Activated gamma-delta T cell treated with Interleukin-2 at 50 U/mL for 16 hours (primary cell): ENCODE measurements around the gene MYO6.
"Not testable (repeated sequence)": the region's sequence is repeated elsewhere in the genome, so short reads cannot be mapped to it uniquely, and the experiment has no call there.

Source experiments
- DNase-seq: peaks from one replicate; pipeline ENCODE4 v3.0.0-alpha.2; 2020

Gene MYO6

DNA sequence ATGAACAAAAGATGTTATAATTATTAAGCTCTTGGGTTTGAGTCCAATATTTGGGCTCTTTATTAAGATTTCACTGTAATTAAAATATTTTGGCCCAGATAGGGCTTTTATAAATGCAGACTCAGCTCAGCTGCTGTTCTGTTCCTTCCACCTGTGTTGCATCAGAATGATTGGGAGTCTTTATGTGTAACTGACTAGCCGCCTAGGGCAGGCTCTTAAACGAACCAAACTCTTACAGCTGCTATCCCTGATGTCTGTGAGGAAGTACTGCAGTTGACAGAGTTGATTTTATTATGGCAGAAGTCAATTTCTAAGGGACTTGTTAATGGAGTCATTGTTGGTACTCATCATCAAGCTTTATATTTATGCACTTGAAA is 144.7 kb downstream of the MYO6 start:
- no peak for DNase-seq

DNA sequence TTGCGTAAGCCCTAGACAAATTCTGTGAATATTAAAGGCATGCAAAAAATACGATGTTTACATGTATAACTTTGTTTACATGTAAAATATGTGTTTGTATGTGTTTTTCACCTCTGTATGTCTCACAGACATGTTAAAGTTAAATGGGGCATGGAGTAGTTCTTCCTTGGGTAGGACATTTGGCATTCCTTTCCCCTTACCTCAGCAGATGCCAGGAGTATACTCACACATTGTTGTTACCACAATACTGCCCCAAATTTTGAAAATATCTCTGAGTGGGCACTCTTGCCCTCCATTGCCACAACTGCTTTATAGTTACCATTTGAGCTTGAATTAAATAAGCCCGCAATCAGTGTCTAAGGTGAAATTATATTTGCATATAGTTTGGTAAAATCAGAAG is 147.5 kb downstream of the MYO6 start:
- DNase-seq: no peak

DNA sequence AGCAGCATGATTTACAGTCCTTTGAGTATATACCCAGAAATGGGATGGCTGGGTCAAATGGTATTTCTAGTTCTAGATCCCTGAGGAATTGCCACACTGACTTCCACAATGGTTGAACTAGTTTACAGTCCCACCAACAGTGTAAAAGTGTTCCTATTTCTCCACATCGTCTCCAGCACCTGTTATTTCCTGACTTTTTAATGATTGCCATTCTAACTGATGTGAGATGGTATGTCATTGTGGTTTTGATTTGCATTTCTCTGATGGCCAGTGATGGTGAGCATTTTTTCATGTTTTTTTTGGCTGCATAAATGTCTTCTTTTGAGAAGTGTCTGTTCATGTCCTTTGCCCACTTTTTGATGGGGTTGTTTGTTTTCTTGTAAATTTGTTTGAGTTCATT is 151.2 kb downstream of the MYO6 start:
- DNase-seq: not testable (repeated sequence)

DNA sequence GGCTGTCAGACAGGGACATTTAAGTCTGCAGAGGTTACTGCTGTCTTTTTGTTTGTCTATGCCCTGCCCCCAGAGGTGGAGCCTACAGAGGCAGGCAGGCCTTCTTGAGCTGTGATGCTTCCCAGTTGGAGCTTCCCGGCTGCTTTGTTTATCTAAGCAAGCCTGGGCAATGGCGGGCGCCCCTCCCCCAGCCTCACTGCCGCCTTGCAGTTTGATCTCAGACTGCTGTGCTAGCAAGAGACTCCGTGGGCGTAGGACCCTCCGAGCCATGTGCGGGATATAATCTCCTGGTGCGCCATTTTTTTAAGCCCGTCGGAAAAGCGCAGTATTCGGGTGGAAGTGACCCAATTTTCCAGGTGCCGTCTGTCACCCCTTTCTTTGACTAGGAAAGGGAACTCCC is 156.1 kb downstream of the MYO6 start:
- not testable (repeated sequence) for DNase-seq

DNA sequence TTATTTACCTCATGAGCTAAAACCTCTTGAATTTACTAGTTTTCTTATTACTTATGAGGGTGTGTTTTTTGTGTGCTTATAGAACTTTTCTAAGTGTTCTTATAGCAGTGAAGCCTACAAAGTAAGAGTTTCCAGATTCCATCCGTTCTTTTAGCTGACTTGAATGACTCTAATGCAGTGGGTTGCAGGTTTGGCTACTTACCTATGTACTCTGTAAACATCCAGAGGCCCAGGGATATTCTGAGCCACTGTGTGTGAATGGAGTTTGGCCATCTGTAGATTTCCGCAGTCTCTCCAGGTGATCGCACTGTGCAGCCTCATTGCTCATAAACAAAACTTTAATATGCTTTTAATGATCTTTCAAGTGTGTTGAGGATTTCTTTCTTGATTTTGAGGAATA is 157.8 kb downstream of the MYO6 start:
- no peak for DNase-seq

DNA sequence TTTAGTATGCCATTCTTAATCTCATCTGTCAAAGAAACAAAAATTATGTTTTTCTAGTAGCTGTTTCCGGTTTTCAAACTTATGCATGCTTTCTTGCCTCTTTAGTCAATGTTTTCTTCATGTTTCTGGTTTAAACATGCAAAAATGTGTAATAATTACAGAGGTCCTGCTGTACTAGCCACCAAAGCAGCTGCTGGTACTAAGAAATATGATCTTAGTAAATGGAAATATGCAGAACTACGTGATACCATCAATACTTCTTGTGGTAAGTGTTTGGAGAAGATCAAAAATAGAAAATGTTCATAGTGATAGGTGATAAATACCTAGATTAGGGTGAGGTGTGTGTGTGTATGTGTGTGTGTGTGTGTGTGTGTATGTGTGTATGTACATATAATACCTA is 158.4 kb downstream of the MYO6 start:
- DNase-seq: no peak

DNA sequence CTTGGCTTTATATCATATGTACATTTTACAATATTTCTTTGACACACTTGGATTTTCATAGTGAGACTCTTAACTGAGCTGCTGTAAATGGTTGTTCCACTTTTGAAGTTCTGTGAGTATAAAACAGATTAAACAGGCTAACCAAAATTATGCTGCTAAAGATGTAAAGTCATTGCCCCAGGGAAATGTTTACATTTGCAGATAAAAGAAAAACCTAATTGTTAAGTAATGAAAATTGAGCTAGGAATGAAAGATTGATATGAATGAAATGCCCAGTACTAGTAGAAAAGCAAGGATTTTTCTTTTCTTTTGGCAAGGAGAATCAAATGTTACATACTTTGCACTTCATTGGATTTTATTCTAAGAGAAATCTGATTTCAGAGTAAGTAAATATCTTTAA is 164.0 kb downstream of the MYO6 start:
- DNase-seq: no peak

DNA sequence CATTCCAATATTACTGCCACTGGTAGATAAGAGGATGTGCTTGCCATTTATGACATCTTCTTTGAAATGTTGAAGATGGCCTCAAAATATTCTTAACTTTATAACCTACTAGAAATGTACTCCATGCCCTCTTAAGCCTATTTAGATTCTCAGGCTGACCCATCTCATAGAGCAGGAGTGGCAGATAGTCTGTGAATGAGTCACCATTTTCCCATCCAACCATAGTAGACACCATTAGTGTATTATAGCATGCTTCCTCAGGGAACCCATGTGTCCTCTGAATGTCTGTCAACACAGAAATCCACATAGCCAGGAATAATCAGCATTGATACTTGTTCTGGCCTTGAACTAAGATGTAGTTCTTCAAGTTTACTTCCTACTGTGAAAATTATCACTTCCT is 173.2 kb downstream of the MYO6 start:
- no peak for DNase-seq

DNA sequence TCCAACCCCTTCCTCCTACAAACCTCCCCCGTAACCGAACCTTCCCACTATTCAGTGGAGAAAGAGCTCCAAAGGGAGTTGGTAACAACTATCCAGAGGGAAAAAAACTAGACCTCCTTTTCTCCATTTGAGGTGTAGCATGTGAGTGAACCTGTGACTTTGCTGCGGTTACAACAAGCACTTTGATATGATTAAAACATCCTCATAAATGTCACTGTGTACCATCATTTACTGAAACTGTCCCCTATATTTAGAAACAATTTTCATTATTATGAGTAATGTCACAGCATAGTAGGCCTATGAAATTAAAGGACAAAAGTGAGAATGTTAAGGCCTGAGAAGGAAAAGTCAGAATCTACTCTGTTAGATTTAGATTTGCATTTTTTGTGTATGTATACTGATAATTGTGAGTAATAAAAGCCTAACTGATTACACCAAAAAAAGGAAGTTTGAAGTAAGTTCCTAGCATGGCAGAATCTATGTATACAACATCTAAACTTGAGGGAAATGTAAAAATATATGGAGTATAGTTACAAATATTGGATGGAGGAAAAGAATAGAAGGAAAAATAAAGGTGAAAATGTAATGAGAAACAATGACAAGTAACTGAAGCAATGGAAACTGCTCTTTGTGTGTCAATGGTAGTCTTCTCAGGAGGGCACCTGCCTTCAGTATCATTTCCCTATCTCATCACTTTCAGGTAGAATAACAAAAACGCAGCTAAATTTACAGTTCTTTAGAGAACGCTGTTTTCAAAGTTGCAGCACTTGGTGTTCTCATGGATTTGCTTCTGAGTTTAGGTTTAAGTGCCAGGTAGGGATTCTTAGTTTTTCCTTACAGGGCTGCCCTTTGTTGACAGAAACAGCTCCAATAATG is 177.5 kb downstream of the MYO6 start:
- DNase-seq: no peak

DNA sequence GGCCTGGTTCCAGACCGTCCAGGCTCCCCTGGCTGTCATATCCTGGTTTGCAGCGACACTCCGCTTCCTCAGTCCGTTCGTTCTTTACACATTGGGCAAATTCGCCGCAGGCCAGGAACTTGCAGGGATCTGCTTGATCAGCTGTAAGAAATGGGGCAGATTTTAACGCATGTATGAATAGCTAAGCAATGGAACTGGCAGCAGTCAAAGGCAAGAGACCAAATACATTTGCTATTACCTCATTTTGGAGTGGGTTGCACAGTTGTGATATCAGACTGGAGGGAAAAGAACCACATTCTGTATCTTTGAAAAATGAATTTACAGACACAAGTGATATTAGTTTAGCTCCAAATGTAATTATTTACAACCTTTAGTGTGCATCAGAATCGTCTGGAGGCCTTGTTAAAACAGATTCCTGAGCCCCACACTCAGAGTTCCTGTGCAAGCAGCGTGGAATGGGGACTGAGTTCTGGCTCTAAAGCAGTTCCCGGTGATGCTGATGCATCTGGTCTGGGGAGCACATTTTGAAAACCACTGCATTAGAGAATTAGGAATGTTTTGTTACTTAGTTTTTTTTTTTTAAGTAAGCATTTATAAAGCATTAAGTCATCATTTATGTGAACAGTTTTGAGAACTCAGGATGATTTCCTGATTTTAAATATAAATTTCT is 182.1 kb downstream of the MYO6 start:
- DNase-seq: no peak

DNA sequence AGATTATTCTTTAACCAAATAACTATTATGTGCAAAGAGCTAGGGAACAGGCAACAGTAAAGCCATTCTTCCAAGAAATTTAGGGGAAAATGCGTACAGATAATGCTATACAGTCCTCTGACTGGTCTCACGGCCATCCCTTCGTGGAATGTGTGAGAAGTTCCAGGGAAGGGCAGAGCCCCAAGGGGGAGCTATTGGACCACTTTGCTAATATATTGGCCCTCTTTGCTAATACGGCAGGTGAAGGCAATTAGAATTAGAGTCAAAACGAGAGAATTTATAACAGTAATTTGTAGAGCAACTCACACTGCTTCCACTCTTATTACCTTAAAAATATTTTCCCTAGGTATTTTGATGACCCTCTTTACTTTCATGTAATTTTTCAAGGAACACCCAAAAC is 183.0 kb downstream of the MYO6 start:
- DNase-seq: no peak

DNA sequence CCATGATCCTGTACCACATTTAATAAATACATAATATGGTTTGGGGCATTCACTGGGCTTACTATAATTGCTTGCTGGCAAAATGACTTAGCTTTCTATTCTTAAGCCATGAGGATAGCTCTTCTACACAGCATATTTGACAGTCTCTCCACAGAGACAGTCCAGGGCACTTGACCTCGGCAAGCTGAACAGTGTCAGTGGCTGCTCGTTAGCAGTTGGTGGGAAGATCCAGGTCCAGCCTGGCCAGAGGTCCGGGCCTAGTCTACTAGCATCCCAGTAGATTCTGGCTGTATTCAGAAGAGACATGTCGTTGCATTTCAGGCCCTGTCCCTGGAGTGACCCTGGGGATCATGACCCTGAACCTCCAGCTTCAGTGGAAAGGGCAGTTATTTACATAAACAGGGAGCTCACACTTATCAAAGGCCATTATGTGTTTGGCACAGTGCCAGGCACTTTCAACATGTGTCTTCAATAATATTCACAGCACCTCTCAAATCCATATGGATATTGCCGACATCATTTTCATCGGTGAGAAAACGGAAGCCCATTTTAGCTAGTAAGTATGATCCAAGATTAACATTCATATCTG is 184.4 kb downstream of the MYO6 start:
- no peak for DNase-seq

DNA sequence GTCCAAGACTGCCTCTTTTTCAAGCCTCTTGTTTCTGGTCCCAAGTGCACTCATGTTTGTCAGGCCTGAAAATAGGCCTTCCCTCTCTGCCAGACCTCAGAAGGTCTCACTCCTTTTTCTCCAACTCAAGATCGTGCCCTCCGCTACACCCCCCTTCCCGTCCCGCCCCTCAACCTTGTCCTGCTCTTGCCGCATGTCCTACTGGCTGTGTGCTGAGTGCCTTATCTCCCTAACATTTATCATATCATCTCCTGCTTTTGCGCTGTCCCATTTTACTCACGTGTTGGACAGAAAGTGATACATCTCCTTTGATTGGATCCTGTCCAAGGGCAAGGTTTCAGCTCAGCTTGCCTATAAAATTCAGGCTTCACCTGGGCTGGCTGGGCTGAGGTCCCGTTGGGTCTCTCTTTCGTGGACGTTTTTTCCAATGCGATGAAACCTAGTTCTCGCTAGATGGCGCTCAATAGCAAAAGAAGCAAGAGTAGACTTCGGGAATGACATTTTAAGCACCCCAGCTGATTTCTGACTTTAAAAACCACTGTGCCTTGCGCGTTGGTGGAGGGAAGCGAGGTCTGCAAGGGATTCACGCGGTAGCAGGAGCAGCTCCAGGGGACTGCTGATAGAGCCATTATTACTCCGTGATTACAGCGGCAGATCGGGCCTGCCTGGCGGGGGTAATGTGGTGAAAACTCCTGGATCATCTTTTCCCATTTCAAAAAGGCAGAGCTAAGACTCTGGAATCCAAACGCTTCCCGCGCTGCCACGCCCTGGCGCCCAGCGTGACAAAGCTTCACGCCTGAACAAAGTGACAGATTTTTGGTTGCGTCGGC is 185.8 kb downstream of the MYO6 start:
- no peak for DNase-seq

DNA sequence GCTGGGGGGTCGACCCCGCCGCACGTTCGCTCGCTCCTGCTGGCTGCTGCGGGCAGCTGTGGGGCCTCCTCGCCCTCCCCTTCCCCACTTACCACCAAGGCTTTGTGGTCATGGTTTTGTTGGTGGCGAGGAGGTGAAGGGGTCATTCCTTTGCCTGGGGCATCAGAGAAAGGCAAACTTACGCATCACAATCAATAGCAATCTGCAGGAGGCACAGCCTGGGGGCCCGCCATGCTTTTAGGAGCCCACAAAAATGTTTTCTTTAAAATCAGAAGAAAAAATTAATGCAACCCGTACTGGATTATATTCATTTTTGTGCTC is 186.4 kb downstream of the MYO6 start:
- DNase-seq: no peak

DNA sequence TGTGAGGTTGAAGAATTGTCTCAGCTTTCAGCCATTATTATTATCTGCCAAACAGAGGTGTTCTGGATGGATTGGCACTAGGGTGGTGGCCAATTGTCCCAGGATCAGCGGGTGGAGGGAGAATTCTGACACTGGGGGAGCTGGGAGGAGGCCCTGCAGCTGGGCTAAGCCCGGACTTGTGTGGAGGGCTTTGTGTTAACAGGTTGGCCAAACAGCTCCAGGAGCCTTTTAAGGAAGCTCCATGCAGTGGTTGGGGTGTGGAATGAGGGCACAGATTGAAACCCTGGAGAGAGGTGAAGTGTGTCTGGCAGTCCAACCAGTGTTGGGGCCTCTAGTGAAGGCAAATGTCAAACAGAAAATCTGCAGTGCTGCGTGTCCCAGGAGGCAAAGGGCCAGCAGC is 187.6 kb downstream of the MYO6 start:
- no peak for DNase-seq

DNA sequence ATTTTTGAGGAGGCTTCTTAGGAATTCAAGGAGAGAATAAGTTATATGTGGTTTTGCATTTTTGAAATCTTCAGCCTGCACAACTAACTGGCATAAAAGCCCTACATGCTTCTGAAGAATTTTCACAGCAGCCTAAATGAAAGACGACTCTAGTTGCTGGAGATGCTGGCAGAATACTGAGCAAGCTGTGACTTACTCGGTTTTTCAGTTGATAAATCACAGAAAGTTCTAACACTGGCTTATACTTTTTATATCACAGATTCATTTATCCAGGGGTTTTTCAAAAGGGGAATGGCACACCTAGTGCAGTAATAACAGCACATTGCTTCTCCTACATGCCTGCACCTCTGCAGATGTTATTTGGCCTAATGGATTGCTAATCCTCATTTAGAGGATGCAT is 188.8 kb downstream of the MYO6 start:
- DNase-seq: no peak

DNA sequence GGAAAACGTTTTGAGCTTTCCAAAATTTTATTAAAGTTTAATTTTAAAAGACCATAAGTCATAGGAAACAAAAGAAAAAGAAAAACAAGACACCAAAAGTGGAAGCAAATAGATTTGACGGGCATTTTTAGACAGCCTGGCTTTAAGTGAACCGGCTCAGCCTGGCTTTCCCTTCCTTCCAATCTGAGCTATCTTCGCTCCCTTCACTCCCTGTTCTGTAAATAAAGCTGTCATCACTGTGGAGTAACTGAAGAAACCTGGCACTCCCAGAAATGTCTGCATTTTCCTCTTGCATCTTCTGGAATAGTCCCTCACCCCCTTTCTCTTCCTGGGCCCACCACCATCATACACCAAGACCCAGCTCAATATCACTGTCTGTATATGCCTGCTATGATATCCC is 191.5 kb downstream of the MYO6 start:
- no peak for DNase-seq

DNA sequence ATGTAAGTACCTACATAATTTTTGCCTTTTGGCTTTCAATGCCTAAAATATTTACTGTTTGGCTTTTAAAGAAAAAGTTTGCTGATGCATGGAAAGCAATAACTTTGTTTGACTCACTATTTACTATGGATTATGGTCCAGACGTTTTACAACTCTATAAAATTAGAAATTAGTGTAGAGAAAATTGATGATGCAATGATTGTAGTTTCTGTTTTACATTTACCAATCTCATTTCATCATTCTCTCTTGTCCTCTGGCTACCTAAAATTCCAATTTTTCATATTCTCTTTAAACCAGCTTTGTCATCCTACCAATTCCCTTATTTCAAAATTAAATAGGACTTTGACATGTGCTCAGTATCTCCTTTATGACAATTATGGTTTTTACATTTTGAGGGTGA is 192.5 kb downstream of the MYO6 start:
- DNase-seq: no peak

DNA sequence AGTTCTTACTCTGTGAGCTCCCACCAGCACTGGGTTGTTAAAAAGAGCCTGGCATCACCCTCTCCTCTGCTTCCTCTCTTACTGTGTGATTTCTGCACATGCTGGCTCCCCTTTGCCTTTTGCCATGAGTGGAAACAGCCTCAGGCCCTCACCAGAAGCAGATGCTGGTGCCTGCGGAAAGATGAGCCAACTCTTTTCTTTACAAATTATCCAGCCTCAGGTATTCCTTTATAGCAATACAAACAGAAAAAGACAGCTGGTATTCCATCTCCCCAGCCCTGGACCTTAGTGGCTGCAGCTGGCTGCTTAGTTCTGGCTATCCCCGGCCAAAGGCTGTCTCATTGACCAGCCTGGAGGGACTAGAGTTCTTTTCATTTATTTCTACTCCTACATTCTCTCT is 194.3 kb downstream of the MYO6 start:
- DNase-seq: no peak

DNA sequence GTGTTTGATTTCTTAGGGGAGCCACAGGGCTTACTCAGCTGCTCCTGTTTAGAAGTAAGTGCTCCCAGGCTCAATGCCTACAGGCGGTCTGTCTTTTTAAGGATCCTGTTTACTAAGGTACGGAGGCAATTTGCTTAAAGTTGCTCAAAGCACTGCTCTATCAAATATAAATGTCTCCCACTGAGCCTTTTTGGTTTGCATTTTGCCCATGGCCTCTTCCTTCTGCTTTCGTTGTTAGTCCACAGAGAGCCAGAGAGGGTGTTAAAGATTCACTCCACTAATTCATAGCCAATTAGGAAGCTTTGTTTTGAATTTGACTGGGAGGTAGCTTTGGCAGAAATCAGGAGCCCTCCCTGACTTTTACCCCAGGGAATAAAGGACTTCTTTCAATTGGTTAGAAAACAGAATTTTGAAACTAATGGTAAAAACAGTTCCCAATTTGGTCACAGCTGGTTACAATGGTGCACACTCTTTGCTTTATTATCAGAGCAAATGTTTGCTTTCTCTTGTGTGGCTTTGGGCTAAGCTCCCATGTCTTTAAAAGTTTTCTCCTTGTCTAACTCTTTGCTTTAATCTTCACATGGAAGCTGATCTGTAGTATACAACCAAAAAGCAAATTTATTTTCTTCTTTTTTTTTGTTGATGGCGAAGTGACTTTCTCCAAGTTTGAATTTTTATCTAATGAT is 197.2 kb downstream of the MYO6 start:
- no peak for DNase-seq

DNA sequence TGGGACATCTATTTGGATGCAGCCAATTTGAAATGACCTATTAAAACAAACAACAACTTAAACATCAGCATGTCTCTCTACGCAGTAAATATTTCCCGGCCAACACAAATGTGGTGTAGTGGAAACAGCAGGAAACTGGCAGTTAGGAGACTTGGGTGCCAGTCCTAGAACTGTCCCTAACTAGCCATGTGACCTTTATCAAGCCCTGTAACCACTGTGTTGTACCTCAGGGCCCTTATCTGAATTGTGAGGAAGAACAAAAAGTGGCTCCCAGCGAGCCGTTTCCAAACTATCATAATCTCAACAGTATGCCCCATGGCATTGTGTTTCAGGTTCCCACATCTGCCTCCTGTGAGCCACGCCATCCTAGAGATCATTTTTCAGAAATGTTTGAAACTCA is 198.9 kb downstream of the MYO6 start:
- DNase-seq: no peak

DNA sequence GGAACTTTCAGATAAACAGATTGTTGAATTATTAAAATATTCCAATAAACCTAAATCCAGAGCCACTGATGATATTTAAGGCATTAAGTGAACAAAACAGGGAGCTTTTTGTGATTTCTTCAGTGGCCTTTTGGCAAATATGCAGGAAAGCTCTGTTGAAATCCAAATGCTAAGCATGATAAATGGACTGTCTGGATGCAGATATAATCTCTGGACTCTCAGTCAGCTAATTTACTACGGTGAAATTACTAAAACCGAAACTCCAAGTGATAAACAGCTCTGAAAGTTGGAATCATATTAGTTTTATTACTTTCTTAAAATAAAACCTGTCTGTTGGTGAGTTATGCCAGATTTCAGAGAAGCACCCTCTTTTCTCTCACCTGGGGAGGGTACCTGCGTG is 203.1 kb downstream of the MYO6 start:
- DNase-seq: no peak

DNA sequence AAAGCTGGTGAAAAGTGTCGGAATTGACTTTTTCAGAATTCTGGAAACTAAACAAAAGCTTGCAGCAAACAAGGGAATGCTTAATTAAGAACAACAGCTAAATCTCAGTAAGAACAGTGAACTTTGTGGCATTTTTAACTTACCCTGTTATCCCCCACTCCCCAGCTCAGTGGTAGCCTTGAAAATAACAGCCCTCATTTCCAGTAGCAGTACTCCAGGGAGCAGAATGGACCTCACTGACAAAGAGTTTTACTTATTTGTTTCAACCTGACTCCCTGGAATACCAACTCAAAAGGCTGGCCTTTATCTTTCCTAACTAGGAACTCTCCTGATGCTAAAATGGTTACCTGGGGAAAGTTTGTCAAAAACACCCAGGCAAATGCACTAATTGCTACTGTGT is 214.5 kb downstream of the MYO6 start:
- DNase-seq: no peak
